ENCODE results near the gene MAPK4. TPM values are rescaled to one million over a fixed set of nuclear protein-coding genes. Genes with fewer than 3 reads are reported as not detected.

The MAPK4 gene
- total and polyA plus RNA-seq, 3 donors from 2014 or later: 9.3 to 18.1 (median 13.3) TPM

- H3K36me3 ChIP-seq (ENCODE audit: low read depth, missing control alignments): no peaks in the 10 kb centered on the region
- no peaks in the 10 kb centered on the region for H3K27me3 ChIP-seq
- no peak for DNase-seq
- no peaks in the 10 kb centered on the region for H3K9me3 ChIP-seq
- no peak overlapping the region for H3K27ac ChIP-seq
- no peaks in the 10 kb centered on the region for H3K4me1 ChIP-seq
- 88 to 91% methylated on average over 5 of the region's 5 CpGs for WGBS, 2 donors
- TF ChIP-seq CTCF (IDR thresholded peaks at IDR 0.05): no peak
- TF ChIP-seq POLR2A (IDR thresholded peaks at IDR 0.05): no peak
- intact Hi-C loops (cut with DNase I; ENCODE audit: low total_unique reads): no loop called here
- no peak overlapping the region for H3K4me3 ChIP-seq
These were observed 119.2 kb downstream of the MAPK4 start for GRCh38 chr18:50679056-50679455.

GRCh38 chr18:50679656-50680055, 119.8 kb downstream of the MAPK4 start:
- H3K27ac ChIP-seq: no peak overlapping the region
- H3K36me3 ChIP-seq (ENCODE audit: low read depth, missing control alignments): no peaks in the 10 kb centered on the region
- H3K27me3 ChIP-seq: no peaks in the 10 kb centered on the region
- intact Hi-C loops (cut with DNase I; ENCODE audit: low total_unique reads): no loop called here
- WGBS, 2 donors: 88 to 93% methylated on average over 10 of the region's 10 CpGs
- DNase-seq: no peak
- no peak for TF ChIP-seq CTCF (IDR thresholded peaks at IDR 0.05)
- no peak for TF ChIP-seq POLR2A (IDR thresholded peaks at IDR 0.05)
- H3K9me3 ChIP-seq: no peaks in the 10 kb centered on the region
- no peaks in the 10 kb centered on the region for H3K4me1 ChIP-seq
- H3K4me3 ChIP-seq: no peak overlapping the region

- no peak for DNase-seq
- 62 to 77% methylated on average over 1 of the region's 1 CpG for WGBS, 2 donors
- Histone ChIP-seq H3K27ac (no peak overlapping the region), H3K4me1 (no peaks in the 10 kb centered on the region), H3K27me3 (no peaks in the 10 kb centered on the region), H3K4me3 (no peak overlapping the region), H3K9me3 (no peaks in the 10 kb centered on the region), H3K36me3 (ENCODE audit: low read depth, missing control alignments) (no peaks in the 10 kb centered on the region)
- TF ChIP-seq CTCF (IDR thresholded peaks at IDR 0.05): no peak
- TF ChIP-seq POLR2A (IDR thresholded peaks at IDR 0.05): no peak
- intact Hi-C loops (cut with DNase I; ENCODE audit: low total_unique reads): no loop called here
These were observed 121.1 kb downstream of the MAPK4 start for GRCh38 chr18:50680966-50681365.

- Histone ChIP-seq H3K4me1 (no peaks in the 10 kb centered on the region), H3K27ac (no peak overlapping the region), H3K9me3 (no peaks in the 10 kb centered on the region), H3K4me3 (no peak overlapping the region), H3K27me3 (no peaks in the 10 kb centered on the region), H3K36me3 (ENCODE audit: low read depth, missing control alignments) (no peaks in the 10 kb centered on the region)
- intact Hi-C loops (cut with DNase I; ENCODE audit: low total_unique reads): no loop called here
- WGBS, 2 donors: 86 to 94% methylated on average over 1 of the region's 1 CpG
- DNase-seq: no peak
- no peak for TF ChIP-seq CTCF (IDR thresholded peaks at IDR 0.05)
- TF ChIP-seq POLR2A (IDR thresholded peaks at IDR 0.05): no peak
These were observed 123.0 kb downstream of the MAPK4 start for GRCh38 chr18:50682852-50683251.

GRCh38 chr18:50686409-50686808, 126.5 kb downstream of the MAPK4 start:
- intact Hi-C loops (cut with DNase I; ENCODE audit: low total_unique reads): no loop called here
- no peak overlapping the region for H3K27ac ChIP-seq
- no peaks in the 10 kb centered on the region for H3K36me3 ChIP-seq (ENCODE audit: low read depth, missing control alignments)
- DNase-seq: no peak
- no peaks in the 10 kb centered on the region for H3K9me3 ChIP-seq
- no peaks in the 10 kb centered on the region for H3K4me1 ChIP-seq
- H3K27me3 ChIP-seq: no peaks in the 10 kb centered on the region
- no peak overlapping the region for H3K4me3 ChIP-seq
- 84 to 89% methylated on average over 8 of the region's 8 CpGs for WGBS, 2 donors
- TF ChIP-seq CTCF (IDR thresholded peaks at IDR 0.05) (no peak), POLR2A (IDR thresholded peaks at IDR 0.05) (no peak)

All from testis (tissue), 3 donors.